CD8-positive, alpha-beta memory T cell (primary cell): Measurements from ENCODE around the gene TBC1D21. TPM values are rescaled to one million over a fixed set of nuclear protein-coding genes. Genes with fewer than 3 reads are reported as not detected.
A peak's percentile ranks its signal among the peaks of the same experiment; 100 is the strongest.

ENCODE experiments used
- CTCF ChIA-PET: fragments of 350-600 bp; sonication (Branson Sonifier 250); formaldehyde crosslinking; loops from one replicate; lab custom pipeline; 2021; ENCODE audit warnings: antibody characterized with exemption; lab: Charles Lee
- POLR2A ChIA-PET: fragments of 350-600 bp; sonication (Branson Sonifier 250); formaldehyde crosslinking; loops from one replicate; lab custom pipeline; 2021; ENCODE audit warnings: antibody characterized with exemption; lab: Charles Lee
- DNase-seq, 5 donors: peaks; one replicate each; pipeline versions ENCODE4 v3.0.0 to v3.0.0-alpha.2; 2020 to 2022; ENCODE audit warnings: mixed read lengths in 1 of 5
- H3K27ac ChIP-seq: one replicate; pipeline ENCODE4 v1.7.0; 2013; ENCODE audit warnings: low read depth, mild to moderate bottlenecking, low read length, moderate library complexity
- H3K27me3 ChIP-seq: 2 replicates; pipeline ENCODE4 v1.7.0; 2013; ENCODE audit warnings: low read length, mild to moderate bottlenecking; ENCODE audit not compliant: insufficient read depth, poor library complexity, severe bottlenecking
- H3K36me3 ChIP-seq: 2 replicates; pipeline ENCODE4 v1.7.0; 2013; ENCODE audit warnings: mild to moderate bottlenecking, low read length, moderate library complexity; ENCODE audit not compliant: insufficient read depth
- H3K4me1 ChIP-seq: 2 replicates; pipeline ENCODE4 v1.7.0; 2013; ENCODE audit warnings: mild to moderate bottlenecking, low read length, moderate library complexity; ENCODE audit not compliant: insufficient read depth
- H3K4me3 ChIP-seq: 2 replicates; pipeline ENCODE4 v1.7.0; 2013; ENCODE audit warnings: mild to moderate bottlenecking, low read length
- H3K9me3 ChIP-seq: 2 replicates; pipeline ENCODE4 v1.7.0; 2013; ENCODE audit warnings: mild to moderate bottlenecking, low read length
- H3K27ac Mint-ChIP-seq, 8 donors: one replicate each; pipeline ENCODE4 v1.8.0; 2020 to 2021; ENCODE audit warnings: mixed read lengths in 8 of 8, mild to moderate bottlenecking in 6 of 8, inconsistent platforms in 3 of 8, moderate library complexity in 3 of 8
- H3K27me3 Mint-ChIP-seq, 2 donors: one replicate each; pipeline ENCODE4 v1.8.0; 2020 to 2021; ENCODE audit warnings: mixed read lengths in 2 of 2, mild to moderate bottlenecking in 1 of 2, moderate library complexity in 1 of 2
- H3K36me3 Mint-ChIP-seq, 3 donors: one replicate each; pipeline ENCODE4 v1.8.0; 2020 to 2021; ENCODE audit warnings: mixed read lengths in 3 of 3, inconsistent platforms in 1 of 3, mild to moderate bottlenecking in 1 of 3
- H3K4me1 Mint-ChIP-seq, 3 donors: one replicate each; pipeline ENCODE4 v1.8.0; 2020 to 2021; ENCODE audit warnings: mixed read lengths in 3 of 3, inconsistent platforms in 1 of 3, mild to moderate bottlenecking in 1 of 3
- H3K4me3 Mint-ChIP-seq, 7 donors: one replicate each; pipeline ENCODE4 v1.8.0; 2020 to 2021; ENCODE audit warnings: mixed read lengths in 7 of 7, mild to moderate bottlenecking in 6 of 7, moderate library complexity in 4 of 7, inconsistent platforms in 2 of 7
- H3K9me3 Mint-ChIP-seq, 5 donors: one replicate each; pipeline ENCODE4 v1.8.0; 2020 to 2022; ENCODE audit warnings: mixed read lengths in 5 of 5, mild to moderate bottlenecking in 3 of 5, moderate library complexity in 2 of 5, inconsistent platforms in 1 of 5
- polyA plus RNA-seq: library from polyadenylated mRNA; unstranded; fragments of 300-500 nt; fragmentation: Illumina TruSeq; gene quantifications from one replicate; pipeline ENCODE4 v1.2.3, GENCODE V29; 2021
- total RNA-seq, 2 experiments: library from RNA; stranded (reverse); gene quantifications; one replicate each; pipeline ENCODE4 v1.2.3, GENCODE V29; 2021

Gene TBC1D21
- total and polyA plus RNA-seq, 3 experiments from 2014 or later, result not detected

DNA sequence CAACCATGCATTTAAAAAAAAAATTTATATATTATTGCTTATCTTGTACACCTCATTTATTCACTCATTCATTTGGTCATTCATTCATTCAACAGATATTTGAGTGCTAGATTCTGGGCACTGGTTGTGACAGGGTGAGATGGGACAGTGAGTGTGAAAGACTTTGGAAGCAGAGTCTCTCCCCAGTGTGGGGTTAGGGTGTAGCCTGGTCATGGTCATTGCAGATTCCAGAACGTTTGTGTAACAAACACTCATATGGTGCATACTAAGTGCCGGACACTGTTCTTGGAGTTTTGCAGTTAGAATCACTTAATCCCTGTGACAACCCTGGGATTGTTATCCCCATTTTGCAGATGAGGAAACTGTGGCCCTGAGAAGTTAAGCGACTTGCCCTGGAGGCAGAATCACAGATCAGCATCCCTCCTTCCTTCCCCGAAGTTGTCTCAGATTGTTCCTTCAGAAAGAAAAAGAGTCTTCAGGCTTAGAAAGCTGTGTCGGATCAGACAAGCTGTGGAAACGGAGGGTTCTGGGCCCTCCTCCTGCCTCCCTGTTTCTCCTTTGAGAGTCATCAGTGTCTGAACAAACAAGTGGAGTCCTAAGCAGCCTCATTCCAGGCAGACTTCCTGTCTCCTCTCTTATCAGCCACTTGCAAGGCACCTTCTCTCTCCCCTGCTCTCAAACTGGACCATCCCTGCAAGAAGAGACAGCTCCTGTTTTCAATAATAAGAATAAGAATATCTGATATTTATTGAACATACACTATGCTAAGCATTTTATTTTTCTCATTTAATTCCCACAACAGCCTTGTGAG lies 59.2 kb downstream of the TBC1D21 start:
- Histone ChIP-seq H3K9me3 (no peaks in the 10 kb centered on the region), H3K36me3 (no peaks in the 10 kb centered on the region), H3K27me3 (no peaks in the 10 kb centered on the region), H3K27ac (no peak overlapping the region), H3K4me1 (peaks cover 6% of the 10 kb centered on the region), H3K4me3 (no peak overlapping the region)
- Mint-ChIP-seq H3K36me3 (no peaks in the 10 kb centered on the region), H3K27ac (peak overlapping the region in 2 of 8 donors; percentile 29 to 37), H3K4me3 (no peak overlapping the region), H3K27me3 (no peaks in the 10 kb centered on the region), H3K9me3 (no peaks in the 10 kb centered on the region), H3K4me1 (peaks cover 6 to 27% (median 13%) of the 10 kb centered on the region in 3 donors)
- CTCF ChIA-PET, result interaction anchor here (0.7 to 0.9 kb wide), 2 partner anchors 19 to 26 kb away, joined by 3 to 4 read pairs; no protein-coding TSS in a partner anchor
- no peak for DNase-seq
- POLR2A ChIA-PET, result no interaction called here

DNA sequence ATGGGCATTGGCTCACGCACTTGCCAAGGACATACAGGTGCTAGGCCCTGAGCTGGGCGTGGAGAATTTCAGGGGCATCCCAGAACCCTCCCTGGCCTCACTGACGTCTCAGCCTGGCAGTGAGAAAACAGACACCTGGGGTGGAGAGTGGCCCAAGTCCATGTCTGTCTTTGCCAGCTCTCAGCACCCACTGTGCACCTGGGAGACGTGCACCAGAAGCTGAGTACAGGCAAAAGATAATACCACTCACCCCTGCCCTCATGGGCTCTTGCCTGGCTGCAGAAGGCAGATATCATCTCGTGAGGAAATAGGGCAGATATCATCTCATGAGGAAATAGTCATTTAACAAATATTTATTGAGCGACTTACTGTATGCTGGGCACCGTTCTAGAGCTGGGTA lies 60.9 kb downstream of the TBC1D21 start:
- H3K27ac Mint-ChIP-seq, result peak overlapping the region in 1 of 8 donors; percentile 10
- Histone ChIP-seq H3K36me3 (no peaks in the 10 kb centered on the region), H3K4me1 (no peaks in the 10 kb centered on the region), H3K27me3 (no peaks in the 10 kb centered on the region), H3K27ac (no peak overlapping the region), H3K4me3 (no peak overlapping the region), H3K9me3 (no peaks in the 10 kb centered on the region)
- H3K4me1 Mint-ChIP-seq, result peaks cover 0 to 15% (median under 1%) of the 10 kb centered on the region in 3 donors
- CTCF ChIA-PET, result interaction anchor here (2.2 kb wide), 1 partner anchor 17 kb away, joined by 9 read pairs; no protein-coding TSS in a partner anchor
- POLR2A ChIA-PET, result no interaction called here
- no peaks in the 10 kb centered on the region for H3K9me3 Mint-ChIP-seq
- no peak overlapping the region for H3K4me3 Mint-ChIP-seq
- no peak for DNase-seq
- no peaks in the 10 kb centered on the region for H3K36me3 Mint-ChIP-seq
- no peaks in the 10 kb centered on the region for H3K27me3 Mint-ChIP-seq

DNA sequence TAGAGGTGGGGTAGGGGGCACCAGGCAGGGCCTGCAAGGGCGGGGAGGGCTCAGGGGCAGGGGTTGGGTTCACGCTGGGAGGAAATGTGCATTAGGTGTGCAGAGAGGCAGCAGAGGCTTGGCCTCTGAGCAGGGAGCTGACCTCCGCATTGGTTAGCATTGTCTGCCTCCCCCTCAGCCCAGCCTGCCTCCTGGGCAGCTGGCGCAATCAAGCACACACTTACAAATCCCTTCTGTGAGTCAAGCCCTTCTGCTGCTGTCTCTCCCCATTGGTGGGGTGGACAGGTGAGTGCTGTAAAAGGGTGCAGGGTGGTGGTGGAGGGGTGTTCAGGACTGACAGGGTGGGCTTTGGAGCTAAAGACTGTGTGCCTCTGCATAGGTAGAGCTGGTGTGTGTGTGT lies 62.2 kb downstream of the TBC1D21 start:
- Histone ChIP-seq H3K36me3 (no peaks in the 10 kb centered on the region), H3K4me1 (no peaks in the 10 kb centered on the region), H3K27me3 (no peaks in the 10 kb centered on the region), H3K4me3 (no peak overlapping the region), H3K9me3 (no peaks in the 10 kb centered on the region), H3K27ac (no peak overlapping the region)
- no peaks in the 10 kb centered on the region for H3K36me3 Mint-ChIP-seq
- H3K9me3 Mint-ChIP-seq, result no peaks in the 10 kb centered on the region
- peak overlapping the region in 1 of 8 donors; percentile 5 for H3K27ac Mint-ChIP-seq
- no peaks in the 10 kb centered on the region for H3K27me3 Mint-ChIP-seq
- no peak for DNase-seq
- no peak overlapping the region for H3K4me3 Mint-ChIP-seq
- POLR2A ChIA-PET, result no interaction called here
- H3K4me1 Mint-ChIP-seq, result peaks cover 0 to 21% (median 3%) of the 10 kb centered on the region in 3 donors
- CTCF ChIA-PET, result interaction anchor here (2.1 to 2.2 kb wide), 2 partner anchors 8 to 16 kb away, joined by 8 to 9 read pairs; no protein-coding TSS in a partner anchor

DNA sequence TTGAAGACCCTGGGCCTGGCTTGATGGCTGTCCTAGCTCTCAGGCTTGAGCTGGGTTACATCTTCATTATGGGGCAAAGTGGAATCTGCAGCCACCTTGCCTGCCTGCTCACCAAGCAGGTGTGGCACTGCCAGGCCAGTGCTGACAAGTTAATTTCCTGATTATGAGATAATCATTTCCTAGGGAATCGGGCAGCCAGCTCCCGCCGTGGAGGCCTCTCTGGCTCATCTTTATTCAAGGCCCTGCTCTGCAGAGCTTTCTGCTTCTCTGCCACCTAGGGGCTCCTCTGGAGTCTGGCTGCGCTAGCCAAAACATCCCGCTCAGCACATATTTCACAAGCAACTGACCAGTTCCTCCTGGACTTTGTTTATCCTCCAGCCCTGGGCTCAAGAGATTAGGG lies 62.8 kb downstream of the TBC1D21 start:
- H3K4me3 ChIP-seq, result no peak overlapping the region
- H3K27ac Mint-ChIP-seq, result no peak overlapping the region

GRCh38 chr15:73936588-73937290 lies 63.4 kb downstream of the TBC1D21 start:
- no peak overlapping the region for H3K4me3 Mint-ChIP-seq
- Histone ChIP-seq H3K4me1 (peaks cover 5% of the 10 kb centered on the region), H3K36me3 (no peaks in the 10 kb centered on the region), H3K4me3 (no peak overlapping the region), H3K27ac (no peak overlapping the region), H3K9me3 (no peaks in the 10 kb centered on the region), H3K27me3 (no peaks in the 10 kb centered on the region)
- no peaks in the 10 kb centered on the region for H3K27me3 Mint-ChIP-seq
- DNase-seq, result no peak
- H3K27ac Mint-ChIP-seq, result peak overlapping the region in 1 of 8 donors; percentile 79
- ChIA-PET CTCF (interaction anchor here (2.1 kb wide), 2 partner anchors 9 to 14 kb away, joined by 5 to 8 read pairs; no protein-coding TSS in a partner anchor), POLR2A (no interaction called here)
- H3K4me1 Mint-ChIP-seq, result peaks cover 5 to 24% (median 7%) of the 10 kb centered on the region in 3 donors
- H3K9me3 Mint-ChIP-seq, result no peaks in the 10 kb centered on the region
- no peaks in the 10 kb centered on the region for H3K36me3 Mint-ChIP-seq

More for the DNA sequence above, 62.8 kb downstream of the TBC1D21 start:
- ChIA-PET CTCF (interaction anchor here (2.1 kb wide), 2 partner anchors 8 to 15 kb away, joined by 5 to 8 read pairs; no protein-coding TSS in a partner anchor), POLR2A (no interaction called here)
- H3K4me3 Mint-ChIP-seq, result no peak overlapping the region
- DNase-seq, result no peak
- no peaks in the 10 kb centered on the region for H3K27me3 ChIP-seq
- H3K9me3 Mint-ChIP-seq, result no peaks in the 10 kb centered on the region
- no peak overlapping the region for H3K27ac ChIP-seq
- no peaks in the 10 kb centered on the region for H3K36me3 ChIP-seq
- H3K4me1 Mint-ChIP-seq, result peaks cover 0 to 23% (median 3%) of the 10 kb centered on the region in 3 donors
- H3K36me3 Mint-ChIP-seq, result no peaks in the 10 kb centered on the region
- H3K27me3 Mint-ChIP-seq, result no peaks in the 10 kb centered on the region
- no peaks in the 10 kb centered on the region for H3K9me3 ChIP-seq
- no peaks in the 10 kb centered on the region for H3K4me1 ChIP-seq

DNA sequence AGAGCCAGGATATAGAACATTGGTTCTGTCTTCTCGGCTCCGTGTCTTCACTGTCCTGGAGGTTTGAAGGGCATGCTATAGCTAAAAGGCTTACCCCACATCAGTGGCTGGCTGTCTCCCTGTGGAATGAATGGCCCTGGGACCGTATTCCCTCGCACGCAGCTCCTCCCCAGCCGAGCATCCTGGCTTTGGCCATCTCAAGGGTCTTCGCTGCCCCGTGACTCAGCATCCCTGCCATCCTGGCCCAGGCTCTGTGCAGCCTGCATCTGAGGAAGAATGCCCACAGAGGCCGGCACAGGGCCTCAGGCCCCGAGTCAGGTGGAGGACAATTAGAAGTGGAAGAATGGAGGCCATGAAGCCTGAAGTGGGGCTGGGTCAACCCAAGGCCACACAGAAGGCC lies 63.9 kb downstream of the TBC1D21 start:
- H3K27ac Mint-ChIP-seq, result no peak overlapping the region
- POLR2A ChIA-PET, result no interaction called here

DNA sequence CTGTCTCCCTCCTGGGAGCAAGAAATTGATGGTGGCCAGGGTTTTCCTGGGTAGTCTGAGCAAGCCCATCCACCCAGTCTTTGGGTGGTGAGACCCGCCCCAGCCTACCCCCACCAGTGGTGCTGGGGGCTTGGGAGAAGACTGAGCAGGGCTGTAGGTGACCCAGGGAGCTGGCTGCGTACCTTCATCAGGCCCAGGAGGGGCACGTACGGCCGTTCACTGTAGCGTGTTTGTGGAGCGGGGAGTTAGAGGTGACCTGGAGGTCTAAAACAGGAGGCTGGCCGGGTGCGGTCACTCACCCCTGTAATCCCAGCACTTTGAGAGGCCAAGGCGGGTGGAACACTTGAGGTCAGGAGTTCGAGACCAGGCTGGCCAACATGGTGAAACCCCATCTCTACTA lies 64.4 kb downstream of the TBC1D21 start:
- Mint-ChIP-seq H3K27me3 (no peaks in the 10 kb centered on the region), H3K9me3 (no peaks in the 10 kb centered on the region), H3K27ac (no peak overlapping the region), H3K4me1 (peaks cover 15 to 34% (median 17%) of the 10 kb centered on the region in 3 donors), H3K4me3 (no peak overlapping the region), H3K36me3 (no peaks in the 10 kb centered on the region)
- CTCF ChIA-PET, result interaction anchor here (2.1 kb wide), 2 partner anchors 10 to 13 kb away, joined by 5 to 8 read pairs; no protein-coding TSS in a partner anchor
- Histone ChIP-seq H3K9me3 (no peaks in the 10 kb centered on the region), H3K27me3 (no peaks in the 10 kb centered on the region), H3K27ac (no peak overlapping the region), H3K36me3 (no peaks in the 10 kb centered on the region), H3K4me1 (peaks cover 15% of the 10 kb centered on the region), H3K4me3 (no peak overlapping the region)
- POLR2A ChIA-PET, result no interaction called here
- DNase-seq, result no peak

More for the DNA sequence above, 63.9 kb downstream of the TBC1D21 start:
- CTCF ChIA-PET, result interaction anchor here (2.1 kb wide), 2 partner anchors 10 to 14 kb away, joined by 5 to 8 read pairs; no protein-coding TSS in a partner anchor
- H3K27me3 ChIP-seq, result no peaks in the 10 kb centered on the region
- no peaks in the 10 kb centered on the region for H3K36me3 ChIP-seq
- no peak overlapping the region for H3K27ac ChIP-seq
- peaks cover 11 to 29% (median 13%) of the 10 kb centered on the region in 3 donors for H3K4me1 Mint-ChIP-seq
- H3K4me1 ChIP-seq, result peaks cover 11% of the 10 kb centered on the region
- DNase-seq, result no peak
- H3K9me3 ChIP-seq, result no peaks in the 10 kb centered on the region
- no peak overlapping the region for H3K4me3 ChIP-seq
- no peak overlapping the region for H3K4me3 Mint-ChIP-seq
- H3K27me3 Mint-ChIP-seq, result no peaks in the 10 kb centered on the region
- H3K9me3 Mint-ChIP-seq, result no peaks in the 10 kb centered on the region
- no peaks in the 10 kb centered on the region for H3K36me3 Mint-ChIP-seq
